ENCODE results near the gene SAP30BP.

DNA sequence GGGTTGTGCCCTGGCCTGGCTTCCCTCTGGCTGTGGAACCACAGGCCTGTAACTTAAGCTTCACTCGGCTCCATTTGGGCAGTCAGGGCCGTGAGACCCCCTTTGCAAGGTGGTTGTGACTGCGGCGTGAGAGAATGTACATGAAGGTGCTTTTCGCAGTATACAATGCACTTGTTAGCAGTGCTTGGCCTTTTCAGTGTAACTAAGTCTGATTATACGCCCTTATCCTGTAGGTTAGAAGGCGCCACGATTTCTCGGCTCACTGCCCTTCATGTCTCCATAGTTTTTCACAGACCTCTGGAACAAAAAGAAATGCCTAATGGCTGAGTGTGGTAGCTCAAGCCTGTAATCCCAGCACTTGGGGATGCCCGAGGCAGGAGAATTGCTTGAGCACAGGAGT, 13.3 kb downstream of the SAP30BP start:
- TF ChIP-seq, protein P1, sequence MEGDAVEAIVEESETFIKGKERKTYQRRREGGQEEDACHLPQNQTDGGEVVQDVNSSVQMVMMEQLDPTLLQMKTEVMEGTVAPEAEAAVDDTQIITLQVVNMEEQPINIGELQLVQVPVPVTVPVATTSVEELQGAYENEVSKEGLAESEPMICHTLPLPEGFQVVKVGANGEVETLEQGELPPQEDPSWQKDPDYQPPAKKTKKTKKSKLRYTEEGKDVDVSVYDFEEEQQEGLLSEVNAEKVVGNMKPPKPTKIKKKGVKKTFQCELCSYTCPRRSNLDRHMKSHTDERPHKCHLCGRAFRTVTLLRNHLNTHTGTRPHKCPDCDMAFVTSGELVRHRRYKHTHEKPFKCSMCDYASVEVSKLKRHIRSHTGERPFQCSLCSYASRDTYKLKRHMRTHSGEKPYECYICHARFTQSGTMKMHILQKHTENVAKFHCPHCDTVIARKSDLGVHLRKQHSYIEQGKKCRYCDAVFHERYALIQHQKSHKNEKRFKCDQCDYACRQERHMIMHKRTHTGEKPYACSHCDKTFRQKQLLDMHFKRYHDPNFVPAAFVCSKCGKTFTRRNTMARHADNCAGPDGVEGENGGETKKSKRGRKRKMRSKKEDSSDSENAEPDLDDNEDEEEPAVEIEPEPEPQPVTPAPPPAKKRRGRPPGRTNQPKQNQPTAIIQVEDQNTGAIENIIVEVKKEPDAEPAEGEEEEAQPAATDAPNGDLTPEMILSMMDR (IDR thresholded peaks at IDR 0.05) = no peak
- no peak for TF ChIP-seq POLR2A (IDR thresholded peaks at IDR 0.05)

Measured in esophagus squamous epithelium (tissue), 4 donors.